ENCODE results near the gene TMEM51. TPM values are rescaled to one million over a fixed set of nuclear protein-coding genes. Genes with fewer than 3 reads are reported as not detected.

TMEM51 gene
- total and polyA plus RNA-seq, 2 of the 4 experiments (the other 2 are of a cell fraction), result 2.7 to 10.2 TPM

- Histone ChIP-seq H2BK15ac (ENCODE audit: low read depth, low read length) (no peak overlapping the region), H3K4me3 (ENCODE audit: insufficient read depth, low read depth, low read length) (no peak overlapping the region), H4K20me1 (ENCODE audit: insufficient read depth, low read length) (no peaks in the 10 kb centered on the region), H3K9ac (ENCODE audit: low read depth, low read length) (no peak overlapping the region), H3K18ac (ENCODE audit: low read depth, low read length) (no peak overlapping the region), H4K8ac (ENCODE audit: low read depth in 2 of 2, low read length in 2 of 2) (no peak overlapping the region), H3K4me1 (ENCODE audit: control insufficient read depth, insufficient read depth, low read length) (peaks cover 3% of the 10 kb centered on the region; the same call in 1 of the 2 replicates), H2AFZ (replicated peaks; ENCODE audit: low read length, poor library complexity) (no peak overlapping the region), H3K9me1 (ENCODE audit: insufficient read depth, low read length) (peaks cover 5% of the 10 kb centered on the region; the same call in 1 of the 2 replicates), H3K4ac (ENCODE audit: low read depth, low read length) (no peak overlapping the region), H3K23ac (ENCODE audit: low read depth, low read length) (no peak overlapping the region), H2AK9ac (replicated peaks; ENCODE audit: low read depth, low read length, poor library complexity) (no peak overlapping the region), H4K91ac (ENCODE audit: insufficient read depth, low read depth, low read length) (no peak overlapping the region), H3K27ac (ENCODE audit: insufficient read depth, low read length) (no peak overlapping the region), H2BK120ac (ENCODE audit: low read depth, low read length) (no peak overlapping the region), H3K56ac (ENCODE audit: extremely low read depth, insufficient read depth, low read length) (no peak overlapping the region), H3K27me3 (ENCODE audit: control insufficient read depth, insufficient read depth, low read length) (peaks cover 13% of the 10 kb centered on the region), H3K14ac (replicated peaks; ENCODE audit: low read depth, low read length) (no peak overlapping the region), H2AK5ac (ENCODE audit: low read depth, low read length) (no peak overlapping the region), H2BK5ac (ENCODE audit: low read depth, low read length, poor library complexity, severe bottlenecking) (no peak overlapping the region), H3K4me2 (ENCODE audit: low read depth, low read length) (no peak overlapping the region), H2BK20ac (ENCODE audit: low read depth, low read length) (no peak overlapping the region), H3K36me3 (ENCODE audit: control insufficient read depth, insufficient read depth, low read length) (no peaks in the 10 kb centered on the region), H4K5ac (ENCODE audit: low read depth, low read length) (no peak overlapping the region), H3K79me1 (ENCODE audit: low read depth in 1 of 2, low read length in 2 of 2) (no peaks in the 10 kb centered on the region), H3K9me3 (ENCODE audit: control insufficient read depth, insufficient read depth, low read length) (no peaks in the 10 kb centered on the region)
- TF ChIP-seq RFX5 (IDR thresholded peaks at IDR 0.05; ENCODE audit: low read depth, low read length) (no peak), BHLHE40 (IDR thresholded peaks at IDR 0.05; ENCODE audit: low read depth, low read length) (no peak), RCOR1 (IDR thresholded peaks at IDR 0.05; ENCODE audit: insufficient replicate concordance, low read length) (no peak), MAFK (IDR thresholded peaks at IDR 0.05; ENCODE audit: low read depth, low read length) (no peak), SMC3 (IDR thresholded peaks at IDR 0.05; ENCODE audit: low read depth, low read length) (no peak), NFE2L2 (IDR thresholded peaks at IDR 0.05; ENCODE audit: low read depth, low read length) (no peak), CHD1 (IDR thresholded peaks at IDR 0.05; ENCODE audit: low read depth, low read length) (no peak), FOS (IDR thresholded peaks at IDR 0.05; ENCODE audit: low read depth, low read length) (no peak), RAD21 (IDR thresholded peaks at IDR 0.05; ENCODE audit: low read length) (no peak), MAZ (IDR thresholded peaks at IDR 0.05; ENCODE audit: borderline replicate concordance, low read depth, low read length) (no peak), ELK1 (IDR thresholded peaks at IDR 0.05; ENCODE audit: borderline replicate concordance, low read depth, low read length) (no peak), USF2 (IDR thresholded peaks at IDR 0.05; ENCODE audit: low read depth, low read length) (no peak), CEBPB (IDR thresholded peaks at IDR 0.05; ENCODE audit: low read depth, low read length) (no peak), POLR2A (IDR thresholded peaks at IDR 0.05; ENCODE audit: low read depth, low read length) (no peak)
- dilution Hi-C loops (cut with HindIII; ENCODE audit: low sequenced_read_pairs, unreplicated experiment) (no loop called here), in situ Hi-C loops (cut with MboI; ENCODE audit: low sequenced_read_pairs) (no loop called here), intact Hi-C loops (cut with micrococcal nuclease) (no loop called here)
- CTCF ChIA-PET, result no interaction called here
- ATAC-seq (ENCODE audit: low read depth), result no peak
- no peak for DNase-seq
- 100% methylated on average over 1 of the region's 3 CpGs; no CpG with 5 or more reads in 1 of the 2 experiments for WGBS, 2 experiments (ENCODE audit: extremely low coverage in 2 of 2, insufficient read length in 1 of 2)
- POLR2A ChIA-PET (ENCODE audit: unreplicated experiment), result no interaction called here
- BruUV-seq (replicated peaks), result no TSS peak
Observed at GRCh38 chr1:15256584-15256983, 103.0 kb downstream of the TMEM51 start.

Data from IMR-90 (cell line).